ENCODE data around the gene COL4A2.

Gene COL4A2

GRCh38 chr13:110291286-110291685 is 15.8 kb upstream of the COL4A2 start:
- DNase-seq, result no peak

DNA sequence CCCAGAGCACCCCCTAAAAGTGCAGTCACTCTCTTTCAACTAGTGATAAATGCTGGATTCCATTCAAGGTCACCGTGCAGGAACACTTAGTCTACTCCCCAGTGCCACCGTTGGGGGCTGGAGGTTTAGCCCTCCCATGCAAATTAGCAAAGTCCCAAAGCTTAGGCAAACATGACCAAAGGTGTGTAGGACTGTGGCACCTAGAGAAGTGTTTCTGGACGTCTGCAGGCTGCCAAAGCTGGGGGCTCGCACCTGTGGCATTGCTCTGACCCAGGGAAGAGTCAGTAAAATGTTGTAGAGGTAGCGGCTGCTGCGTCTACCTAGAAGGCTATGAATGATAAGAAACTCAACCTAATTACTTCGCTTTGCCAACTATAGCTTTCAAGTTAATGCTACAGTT is 14.0 kb upstream of the COL4A2 start:
- no peak for DNase-seq

DNA sequence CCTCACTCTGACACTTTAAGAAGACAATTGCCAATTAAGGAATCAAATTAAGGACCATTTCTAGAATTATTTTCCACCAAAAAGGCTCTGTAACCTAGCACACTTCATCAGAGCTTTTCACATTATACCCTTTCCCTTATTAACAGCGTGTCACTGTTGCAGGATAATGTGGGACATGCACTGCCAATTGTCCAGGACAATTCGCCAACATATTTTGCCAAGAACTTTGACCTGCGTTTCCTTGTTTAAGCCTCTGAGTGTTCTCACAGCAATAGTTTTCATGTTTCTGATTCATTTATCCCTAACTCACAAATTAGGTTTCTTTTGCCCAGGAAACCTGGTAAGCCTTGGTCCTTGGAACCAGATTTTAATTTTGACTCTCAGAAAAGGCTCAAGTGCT is 13.4 kb upstream of the COL4A2 start:
- no peak for DNase-seq

- no peak for DNase-seq
Observed at GRCh38 chr13:110294146-110294545, 12.9 kb upstream of the COL4A2 start.

- no peak for DNase-seq
Observed at GRCh38 chr13:110294622-110295021, 12.5 kb upstream of the COL4A2 start.

DNA sequence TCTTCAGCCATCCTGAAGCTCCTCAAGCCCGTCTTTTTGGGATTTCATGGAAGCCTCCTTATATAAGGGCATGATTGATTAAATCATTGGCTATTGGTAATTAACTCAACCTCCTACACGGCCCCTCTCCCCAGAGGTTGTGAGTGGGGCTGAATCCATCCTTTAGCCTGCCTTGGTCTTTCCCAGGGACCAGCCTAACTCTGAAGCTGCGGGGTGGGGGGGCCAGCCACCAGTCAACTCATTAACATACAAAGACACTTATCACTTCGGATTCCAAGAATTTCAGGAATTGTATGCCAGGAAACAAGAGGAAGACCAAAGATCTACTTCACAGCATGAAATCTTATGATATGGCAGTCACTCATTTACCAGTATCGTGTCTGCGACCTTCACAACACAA is 10.1 kb upstream of the COL4A2 start:
- DNase-seq, result no peak

GRCh38 chr13:110297766-110298504 is 9.1 kb upstream of the COL4A2 start:
- no peak for DNase-seq

GRCh38 chr13:110298505-110299282 is 8.4 kb upstream of the COL4A2 start:
- no peak for DNase-seq

DNA sequence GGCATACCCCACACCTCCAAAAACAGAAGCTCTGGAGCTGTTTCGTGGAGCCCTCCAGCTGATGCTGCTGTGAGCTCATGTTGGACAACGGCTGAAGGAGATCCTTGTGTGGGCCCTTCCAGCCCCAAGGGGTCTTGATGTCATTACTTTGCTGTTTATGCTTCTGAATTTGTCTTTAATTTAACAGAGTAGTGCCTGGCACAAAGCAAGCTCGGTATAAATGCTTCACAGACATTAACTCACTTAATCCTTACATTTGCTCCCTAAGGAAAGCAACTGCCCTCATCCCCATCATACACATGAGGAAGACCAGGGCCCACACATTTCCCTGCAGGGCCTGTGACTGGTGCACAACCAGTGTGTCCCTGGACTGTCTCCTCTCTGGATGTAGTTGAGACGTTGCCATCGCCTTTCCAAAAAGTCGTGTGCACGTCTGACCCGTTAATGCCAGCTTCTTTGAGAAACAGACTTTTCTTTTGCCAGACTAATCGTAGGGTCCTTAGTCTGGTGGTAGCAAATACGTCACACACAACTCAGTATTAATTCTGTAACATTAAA is 7.7 kb upstream of the COL4A2 start:
- no peak for DNase-seq

DNA sequence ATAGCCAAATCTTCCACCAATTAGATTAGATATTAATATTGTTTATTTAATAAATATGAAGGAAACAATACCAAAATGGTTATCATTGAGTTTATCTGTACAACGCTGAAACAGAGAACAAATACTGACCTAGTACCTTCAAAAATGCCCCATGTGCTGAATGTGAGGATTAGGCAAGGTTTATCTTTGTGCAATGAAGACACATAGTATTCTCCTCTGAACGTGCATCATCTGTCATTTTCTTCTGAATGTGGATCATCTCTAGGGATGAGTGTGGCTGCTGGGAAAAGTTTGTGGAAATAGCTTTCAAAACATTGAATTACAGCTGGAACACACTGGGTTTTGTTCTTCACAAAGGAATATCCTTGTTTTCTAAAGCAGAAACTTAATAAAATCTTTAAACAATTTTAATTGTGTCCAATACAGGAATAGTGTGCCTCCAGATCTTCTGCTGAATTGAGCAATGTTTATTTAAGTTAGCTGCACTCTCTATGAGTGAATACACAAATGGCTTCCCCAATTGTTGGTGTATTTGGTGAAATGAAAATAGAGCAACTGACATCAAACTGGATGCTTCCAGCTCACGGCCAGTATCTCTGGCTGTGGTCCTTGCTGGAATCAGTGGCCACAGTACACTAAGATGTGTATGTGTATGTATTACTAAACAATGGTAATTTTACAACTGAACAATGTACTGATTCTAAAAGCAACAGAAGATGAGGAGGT is 6.8 kb upstream of the COL4A2 start:
- DNase-seq, result no peak

GRCh38 chr13:110301083-110301482 is 6.0 kb upstream of the COL4A2 start:
- no peak for DNase-seq

DNA sequence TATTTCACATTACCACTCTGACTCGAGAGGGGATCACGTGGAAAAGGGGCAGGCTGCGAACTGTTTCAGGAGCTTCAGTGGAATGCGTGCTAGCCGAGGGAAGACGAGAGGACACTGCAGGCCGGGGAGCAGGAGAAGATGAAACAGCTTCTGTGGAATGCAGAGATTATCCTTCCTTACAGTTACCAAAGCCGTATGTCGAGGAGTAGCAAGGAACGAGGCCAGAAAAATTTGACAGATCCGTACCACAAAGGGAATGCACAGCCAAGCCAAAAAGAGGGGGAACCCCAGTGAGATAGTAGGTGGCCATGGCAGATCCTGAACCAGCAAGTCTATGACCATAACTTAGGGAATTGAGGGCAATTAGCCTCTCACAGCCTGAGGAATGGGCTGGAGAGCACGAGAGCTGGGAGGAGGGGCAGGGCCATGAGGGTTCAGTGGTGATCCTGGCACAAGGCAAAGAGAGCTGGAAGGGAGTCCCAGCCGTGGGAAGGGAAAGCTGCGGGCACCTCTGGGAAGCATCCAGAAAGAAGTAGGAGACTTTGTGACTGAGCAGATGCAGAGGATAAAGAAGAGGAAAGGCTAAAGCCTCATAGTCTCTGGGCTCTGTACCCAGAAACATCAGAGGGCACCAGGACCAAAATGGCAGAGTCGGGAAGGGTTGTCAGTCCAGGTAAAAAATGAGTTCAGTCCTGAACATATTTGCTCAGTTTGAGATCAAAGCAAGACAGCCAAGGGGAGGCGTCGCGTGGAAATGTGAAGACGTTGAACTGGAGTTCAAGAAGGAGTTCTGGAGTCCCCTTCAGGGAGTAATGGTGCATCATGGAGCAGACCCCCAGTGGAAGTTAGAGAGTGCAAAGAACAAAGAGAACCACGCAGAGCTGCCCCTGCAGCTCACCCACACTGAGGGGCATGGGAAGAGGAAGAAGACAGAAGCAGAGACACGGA is 5.2 kb upstream of the COL4A2 start:
- DNase-seq, result no peak

DNA sequence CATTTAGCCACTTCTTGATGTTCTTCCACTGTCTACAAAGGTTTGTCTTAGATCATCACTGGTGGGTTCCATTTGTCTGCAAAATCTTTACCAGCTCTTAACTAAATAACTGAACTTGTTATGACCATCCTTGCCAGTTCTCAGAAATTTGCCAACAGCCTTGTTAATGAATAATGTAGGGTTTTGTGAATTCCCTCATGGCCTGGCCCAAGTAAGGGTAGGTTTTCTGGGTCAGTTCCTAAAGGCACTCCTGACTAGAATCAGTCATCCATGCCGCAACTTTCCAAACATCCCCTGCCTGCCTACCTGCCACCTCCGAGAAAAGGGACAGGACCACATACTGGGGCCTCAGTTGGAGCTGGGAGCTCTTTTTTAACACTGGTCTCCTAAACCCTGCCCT is 4.1 kb upstream of the COL4A2 start:
- no peak for DNase-seq

DNA sequence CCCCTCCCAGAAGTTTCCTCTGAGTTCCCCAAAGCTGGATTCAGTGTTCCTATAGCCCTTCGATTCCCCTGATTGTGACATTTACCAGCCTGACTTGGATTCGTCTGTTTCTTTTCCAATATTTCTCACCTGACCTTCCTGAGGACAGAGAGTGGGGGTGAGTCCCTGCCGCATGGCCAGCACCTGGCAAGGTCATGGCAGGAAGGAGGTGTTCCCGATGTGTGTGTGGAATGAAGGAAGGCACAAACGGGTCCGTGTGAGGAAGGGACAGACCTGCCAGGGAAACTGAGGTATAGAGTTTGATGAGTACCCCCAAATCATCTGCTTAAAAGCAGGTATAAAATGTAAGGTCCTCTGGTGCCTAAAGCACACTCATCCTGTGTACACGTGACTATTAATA is 3.4 kb upstream of the COL4A2 start:
- no peak for DNase-seq

DNA sequence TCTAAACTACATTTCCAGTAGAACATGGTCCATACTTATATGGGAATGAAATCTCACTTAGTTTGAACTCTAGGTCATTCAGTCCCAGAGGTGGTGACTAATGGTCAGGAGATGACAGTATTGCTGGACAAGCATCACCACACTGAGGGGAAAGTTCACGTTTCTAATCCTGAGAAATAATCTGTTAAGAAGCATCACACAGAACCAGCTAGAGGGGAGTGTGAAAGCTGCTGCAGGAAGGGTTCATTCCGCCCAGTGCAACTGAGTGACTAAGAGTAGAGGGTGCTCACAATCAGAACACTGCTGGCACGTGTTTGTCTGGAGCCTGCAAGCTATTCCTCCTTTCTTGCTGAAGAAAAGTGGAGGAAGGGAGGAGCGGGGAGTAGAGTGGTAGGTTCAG is 2.8 kb upstream of the COL4A2 start:
- no peak for DNase-seq

DNA sequence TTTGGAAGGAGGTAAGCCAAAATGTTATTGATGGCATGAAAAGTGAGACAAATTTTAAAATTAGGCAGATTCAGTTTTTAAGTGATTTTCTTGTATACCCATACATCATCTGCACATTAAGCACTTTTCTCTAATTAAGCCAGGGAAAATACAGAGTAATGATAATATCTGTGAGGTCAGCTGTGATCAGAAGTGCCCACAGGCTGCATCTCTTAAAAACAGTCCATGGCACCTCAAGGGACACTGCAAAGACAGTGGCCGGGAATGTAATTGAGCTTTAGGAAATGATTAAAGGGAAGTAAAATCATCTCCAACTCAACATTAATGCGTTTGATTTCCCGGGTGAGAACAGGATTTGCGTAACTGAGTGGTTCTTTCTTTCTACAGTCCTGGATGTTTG is 2.1 kb upstream of the COL4A2 start:
- no peak for DNase-seq

DNA sequence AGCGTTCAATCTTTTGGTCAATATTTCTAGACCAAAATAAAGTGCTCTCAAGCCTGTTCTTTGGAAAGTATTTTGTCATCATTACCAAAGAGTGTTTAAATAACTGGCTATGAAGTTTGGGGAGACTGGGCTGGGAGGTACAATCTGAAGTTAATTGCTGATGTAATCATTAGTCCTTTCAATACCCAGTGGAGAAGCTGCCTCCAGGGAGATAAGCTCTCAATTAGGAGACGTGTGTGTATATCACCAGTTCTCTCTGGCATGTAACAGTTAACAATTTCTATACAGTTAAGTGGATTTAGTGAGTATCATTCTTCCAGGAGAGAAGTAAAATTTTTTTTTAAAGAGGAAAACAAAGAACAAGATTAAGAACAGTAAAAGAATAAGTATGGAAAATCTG is 1.5 kb upstream of the COL4A2 start:
- no peak for DNase-seq

- no peak for DNase-seq
Observed at GRCh38 chr13:110305949-110306339, 1.1 kb upstream of the COL4A2 start.

DNA sequence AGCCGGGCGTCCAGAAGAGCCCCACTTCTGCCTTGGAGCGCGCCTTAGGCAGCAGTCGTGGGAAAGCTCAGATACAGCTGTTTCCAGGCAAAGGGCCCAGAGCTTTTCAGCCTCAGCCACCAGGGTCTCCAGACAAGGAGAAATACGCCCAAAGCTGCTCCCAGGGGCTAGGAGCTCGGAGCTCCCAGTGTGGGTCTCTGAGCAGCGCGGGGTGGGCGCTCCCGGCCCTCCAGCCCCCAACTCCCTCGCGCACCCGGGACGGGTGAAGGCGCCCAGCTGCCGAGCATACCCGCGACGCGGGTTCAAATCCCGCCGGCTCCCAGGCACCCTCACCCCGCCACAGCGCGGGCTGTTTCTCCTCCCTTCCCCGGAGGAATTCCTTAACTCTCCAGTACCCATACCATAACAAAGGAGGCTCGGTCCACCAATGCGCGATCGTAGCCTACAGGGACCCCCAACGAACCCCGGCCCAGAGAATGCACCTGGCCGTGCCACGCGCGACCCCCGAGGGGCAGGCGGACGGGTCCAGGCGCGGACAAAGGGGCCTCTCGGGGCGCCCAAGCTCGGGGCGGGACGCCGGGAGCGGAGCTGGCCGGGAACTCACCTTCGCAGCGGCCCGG is 634 bp upstream of the COL4A2 start:
- no peak for DNase-seq

GRCh38 chr13:110307767-110308655 is 927 bp downstream of the COL4A2 start:
- DNase-seq, result no peak

Measured in activated CD4-positive, alpha-beta T cell treated with anti-CD3 and anti-CD28 coated beads for 4 hours (primary cell).